IMR-90 (cell line): ENCODE results near the gene FAM171A1. TPM values are rescaled to one million over a fixed set of nuclear protein-coding genes. Genes with fewer than 3 reads are reported as not detected.

Experiments
- ATAC-seq: fragments of 200-7000 bp; cut with Tn5 transposase; 2 replicates; pipeline ENCODE4 v1.9.1; 2020; ENCODE audit warnings: low read depth, mild to moderate bottlenecking, moderate library complexity
- BruUV-seq: library from RNA; stranded (reverse); fragments of 400-500 nt; replicated peaks from 2 replicates; lab custom pipeline; 2021; lab: Mats Ljungman, UMichigan
- CTCF ChIA-PET: fragments of 300-600 bp; formaldehyde crosslinking; extraction: SDS; loops from one replicate; lab custom pipeline; 2021; ENCODE audit warnings: antibody characterized with exemption; lab: Yijun Ruan, JAX
- POLR2A ChIA-PET: fragments of 300-600 bp; sonication (Branson Sonifier 250); formaldehyde crosslinking; loops from one replicate; lab custom pipeline; 2022; ENCODE audit warnings: antibody characterized with exemption; ENCODE audit not compliant: unreplicated experiment; lab: Charles Lee
- DNase-seq: peaks from one replicate; pipeline ENCODE4 v3.0.0; 2013
- H2AFZ ChIP-seq: replicated peaks from 2 replicates; pipeline ENCODE3; 2013; ENCODE audit warnings: low read length, mild to moderate bottlenecking; ENCODE audit not compliant: poor library complexity
- H2AK5ac ChIP-seq: 2 replicates; pipeline ENCODE4 v1.6.1; 2013; ENCODE audit warnings: low read depth, low read length, inconsistent platforms
- H2AK9ac ChIP-seq: replicated peaks from 2 replicates; pipeline ENCODE3; 2013; ENCODE audit warnings: mild to moderate bottlenecking, low read depth, low read length, moderate library complexity; ENCODE audit not compliant: poor library complexity
- H2BK120ac ChIP-seq: 2 replicates; pipeline ENCODE4 v1.6.1; 2013; ENCODE audit warnings: low read depth, low read length, inconsistent platforms
- H2BK15ac ChIP-seq: 3 replicates; pipeline ENCODE4 v1.6.1; 2013; ENCODE audit warnings: low read depth, low read length, inconsistent platforms
- H2BK20ac ChIP-seq: 2 replicates; pipeline ENCODE4 v1.6.1; 2013; ENCODE audit warnings: low read depth, mild to moderate bottlenecking, inconsistent platforms, low read length, moderate library complexity
- H2BK5ac ChIP-seq: 2 replicates; pipeline ENCODE4 v1.6.1; 2013; ENCODE audit warnings: mild to moderate bottlenecking, low read depth, low read length, inconsistent platforms; ENCODE audit not compliant: poor library complexity, severe bottlenecking
- H3K14ac ChIP-seq: replicated peaks from 2 replicates; pipeline ENCODE4 v1.6.1; 2013; ENCODE audit warnings: low read depth, low read length, inconsistent platforms
- H3K18ac ChIP-seq: 2 replicates; pipeline ENCODE4 v1.6.1; 2013; ENCODE audit warnings: low read depth, low read length, control low read depth
- H3K23ac ChIP-seq: 2 replicates; pipeline ENCODE4 v1.6.1; 2013; ENCODE audit warnings: low read depth, low read length, inconsistent platforms
- H3K27ac ChIP-seq: 2 replicates; pipeline ENCODE4 v1.5.1; 2013; ENCODE audit warnings: mild to moderate bottlenecking, control low read depth, low read length; ENCODE audit not compliant: insufficient read depth
- H3K27me3 ChIP-seq: 2 replicates; pipeline ENCODE4 v1.6.1; 2013; ENCODE audit warnings: low read length; ENCODE audit not compliant: control insufficient read depth, insufficient read depth
- H3K36me3 ChIP-seq: 2 replicates; pipeline ENCODE4 v1.6.1; 2013; ENCODE audit warnings: low read length, mixed read lengths; ENCODE audit not compliant: control insufficient read depth, insufficient read depth
- H3K4ac ChIP-seq: 2 replicates; pipeline ENCODE4 v1.6.1; 2013; ENCODE audit warnings: low read depth, low read length, inconsistent platforms
- H3K4me1 ChIP-seq: 2 replicates; pipeline ENCODE4 v1.6.1; 2013; ENCODE audit warnings: low read length, mixed read lengths; ENCODE audit not compliant: control insufficient read depth, insufficient read depth
- H3K4me2 ChIP-seq: 2 replicates; pipeline ENCODE4 v1.6.1; 2013; ENCODE audit warnings: low read depth, mild to moderate bottlenecking, control low read depth, low read length, moderate library complexity
- H3K4me3 ChIP-seq: 2 replicates; pipeline ENCODE4 v1.5.1; 2013; ENCODE audit warnings: low read depth, mild to moderate bottlenecking, control low read depth, low read length, moderate library complexity; ENCODE audit not compliant: insufficient read depth
- H3K56ac ChIP-seq: 2 replicates; pipeline ENCODE4 v1.6.1; 2013; ENCODE audit warnings: low read length, inconsistent platforms; ENCODE audit not compliant: insufficient read depth; ENCODE audit errors: extremely low read depth
- H3K79me1 ChIP-seq, 2 experiments: 2 replicates each; pipeline ENCODE4 v1.6.1; 2013; ENCODE audit warnings: low read length in 2 of 2, inconsistent platforms in 1 of 2, low read depth in 1 of 2
- H3K9ac ChIP-seq: 2 replicates; pipeline ENCODE4 v1.6.1; 2013; ENCODE audit warnings: low read depth, low read length, control low read depth
- H3K9me1 ChIP-seq: 2 replicates; pipeline ENCODE4 v1.6.1; 2013; ENCODE audit warnings: low read length, inconsistent platforms; ENCODE audit not compliant: insufficient read depth
- H3K9me3 ChIP-seq: 2 replicates; pipeline ENCODE4 v1.6.1; 2013; ENCODE audit warnings: low read length; ENCODE audit not compliant: control insufficient read depth, insufficient read depth
- H4K20me1 ChIP-seq: 2 replicates; pipeline ENCODE4 v1.6.1; 2013; ENCODE audit warnings: low read length, inconsistent platforms; ENCODE audit not compliant: insufficient read depth
- H4K5ac ChIP-seq: 2 replicates; pipeline ENCODE4 v1.6.1; 2013; ENCODE audit warnings: mild to moderate bottlenecking, low read depth, low read length, control low read depth
- H4K8ac ChIP-seq, 2 experiments: 2 replicates each; pipeline ENCODE4 v1.6.1; 2013; ENCODE audit warnings: low read depth in 2 of 2, low read length in 2 of 2, control low read depth in 1 of 2, inconsistent platforms in 1 of 2
- H4K91ac ChIP-seq: 2 replicates; pipeline ENCODE4 v1.6.1; 2013; ENCODE audit warnings: low read depth, low read length, inconsistent platforms; ENCODE audit not compliant: insufficient read depth
- BHLHE40 ChIP-seq: fragments of 150-350 bp; IDR thresholded peaks from 2 replicates; pipeline ENCODE4 v1.6.1; 2016; ENCODE audit warnings: mild to moderate bottlenecking, low read depth, low read length
- ELK1 ChIP-seq: fragments of 150-350 bp; IDR thresholded peaks from 2 replicates; pipeline ENCODE4 v1.6.1; 2016; ENCODE audit warnings: low read depth, mild to moderate bottlenecking, low read length, moderate library complexity, borderline replicate concordance
- FOS ChIP-seq: fragments of 150-350 bp; IDR thresholded peaks from 2 replicates; pipeline ENCODE4 v1.6.1; 2016; ENCODE audit warnings: low read depth, low read length
- MAFK ChIP-seq: IDR thresholded peaks from 2 replicates; pipeline ENCODE4 v1.6.1; 2012; ENCODE audit warnings: low read depth, low read length, improper control_type of control experiment
- MXI1 ChIP-seq: IDR thresholded peaks from 2 replicates; pipeline ENCODE4 v1.6.1; 2012; ENCODE audit warnings: low read depth, mild to moderate bottlenecking, low read length, moderate library complexity, borderline replicate concordance
- NFE2L2 ChIP-seq: fragments of 150-350 bp; IDR thresholded peaks from 2 replicates; pipeline ENCODE4 v1.6.1; 2016; ENCODE audit warnings: low read depth, mild to moderate bottlenecking, low read length
- POLR2A ChIP-seq: IDR thresholded peaks from 2 replicates; pipeline ENCODE4 v1.6.1; 2012; ENCODE audit warnings: mild to moderate bottlenecking, low read depth, low read length
- RAD21 ChIP-seq: IDR thresholded peaks from 2 replicates; pipeline ENCODE4 v1.6.1; 2012; ENCODE audit warnings: low read length, improper control_type of control experiment
- RCOR1 ChIP-seq: IDR thresholded peaks from 2 replicates; pipeline ENCODE4 v1.6.1; 2012; ENCODE audit warnings: mild to moderate bottlenecking, low read length, improper control_type of control experiment; ENCODE audit not compliant: insufficient replicate concordance
- RFX5 ChIP-seq: IDR thresholded peaks from 2 replicates; pipeline ENCODE4 v1.8.0; 2012; ENCODE audit warnings: low read depth, mild to moderate bottlenecking, low read length, moderate library complexity
- SMC3 ChIP-seq: fragments of 150-350 bp; IDR thresholded peaks from 2 replicates; pipeline ENCODE4 v1.6.1; 2016; ENCODE audit warnings: low read depth, mild to moderate bottlenecking, antibody characterized with exemption, low read length, moderate library complexity
- USF2 ChIP-seq: fragments of 150-350 bp; IDR thresholded peaks from 2 replicates; pipeline ENCODE4 v1.6.1; 2017; ENCODE audit warnings: mild to moderate bottlenecking, antibody characterized with exemption, low read length, low read depth
- WGBS, 2 experiments: methylation state at CpG; one replicate each; pipeline versions ENCODE4 v1.1.5 to v1.1.7; 2013; ENCODE audit warnings: missing lambda C conversion rate in 2 of 2; ENCODE audit not compliant: insufficient read length in 1 of 2; ENCODE audit errors: extremely low coverage in 2 of 2; 5-methylcytosine and 5-hydroxymethylcytosine counted together
- dilution Hi-C: fragments of 300-500 bp; cut with HindIII; formaldehyde crosslinking; loops from one replicate; pipeline ENCODE4 v1.14.3; 2018; ENCODE audit warnings: low sequenced_read_pairs; ENCODE audit not compliant: unreplicated experiment
- in situ Hi-C: fragments of 300-500 bp; cut with MboI; formaldehyde crosslinking; loops from 3 replicates; pipeline ENCODE4 v1.14.3; 2019; ENCODE audit warnings: low sequenced_read_pairs, inconsistent platforms, mixed read lengths
- intact Hi-C: fragments of 100-400 bp; cut with micrococcal nuclease; formaldehyde crosslinking; loops from 2 replicates; pipeline ENCODE4 v1.10.0; 2022
- polyA plus RNA-seq, 3 experiments: library from polyadenylated mRNA; depleted of rRNA; stranded (reverse); fragments of >200 nt; gene quantifications; 2 replicates each; pipeline ENCODE4 v1.2.3, GENCODE V29; 2012; ENCODE audit warnings: low replicate concordance in 1 of 3
- total RNA-seq: library from RNA; depleted of rRNA; stranded (reverse); fragments of >200 nt; gene quantifications from 2 replicates; pipeline ENCODE4 v1.2.3, GENCODE V29; 2012

Gene FAM171A1
- total and polyA plus RNA-seq, 2 of the 4 experiments (the other 2 are of a cell fraction): 20.3 to 30.6 TPM

- no peak for ATAC-seq
- H3K4me1 ChIP-seq: peaks cover 9% of the 10 kb centered on the region
- H2AFZ ChIP-seq: no peak overlapping the region
- peaks cover 40% of the 10 kb centered on the region for H4K20me1 ChIP-seq
- no peak overlapping the region for H3K9ac ChIP-seq
- no peak overlapping the region for H2BK15ac ChIP-seq
- no peak overlapping the region for H2AK9ac ChIP-seq
- H2BK20ac ChIP-seq: no peak overlapping the region
- H3K9me3 ChIP-seq: no peaks in the 10 kb centered on the region
- no peak overlapping the region for H2BK120ac ChIP-seq
- ChIA-PET CTCF (no interaction called here), POLR2A (no interaction called here)
- no peak for TF ChIP-seq MAFK
- TF ChIP-seq USF2: no peak
- TF ChIP-seq POLR2A: no peak
- TF ChIP-seq RCOR1: no peak
- no peak for TF ChIP-seq RAD21
- TF ChIP-seq RFX5: no peak
- no peak for TF ChIP-seq SMC3
- TF ChIP-seq MXI1: no peak
- no peak for TF ChIP-seq FOS
- TF ChIP-seq BHLHE40: no peak
- TF ChIP-seq NFE2L2: no peak
- no peak for TF ChIP-seq ELK1
- H3K79me1 ChIP-seq: peaks cover 18 to 44% of the 10 kb centered on the region in 2 experiments
- no peak overlapping the region for H4K8ac ChIP-seq
- H3K4me2 ChIP-seq: no peak overlapping the region
- no peak overlapping the region for H3K27ac ChIP-seq
- H3K56ac ChIP-seq: no peak overlapping the region
- H3K9me1 ChIP-seq: 0 out of 2 replicates have a peak, but pooled peaks cover 4% of the 10 kb centered on the region
- H3K27me3 ChIP-seq: peaks cover 6% of the 10 kb centered on the region
- H3K23ac ChIP-seq: no peak overlapping the region
- BruUV-seq: no TSS peak
- no peak overlapping the region for H4K91ac ChIP-seq
- no peak overlapping the region for H4K5ac ChIP-seq
- H2AK5ac ChIP-seq: no peak overlapping the region
- H2BK5ac ChIP-seq: no peak overlapping the region
- no peak overlapping the region for H3K14ac ChIP-seq
- H3K4me3 ChIP-seq: no peak overlapping the region
- no peaks in the 10 kb centered on the region for H3K36me3 ChIP-seq
- H3K18ac ChIP-seq: no peak overlapping the region
- in situ Hi-C loops (no loop called here), dilution Hi-C loops (no loop called here), intact Hi-C loops (no loop called here)
- WGBS, 2 experiments: 100% methylated on average over 1 of the region's 1 CpG; no CpG with 5 or more reads in 1 of the 2 experiments
- no peak for DNase-seq
- H3K4ac ChIP-seq: no peak overlapping the region
These were observed 39.6 kb downstream of the FAM171A1 start for GRCh38 chr10:15331461-15331860.
